T47D (cell line): ENCODE data around the gene CERS6.
A peak's percentile ranks its signal among the peaks of the same experiment; 100 is the strongest.

Experiments used
- DNase-seq, 2 experiments: peaks; one replicate each; pipeline versions ENCODE4 v3.0.0 to v3.0.0-alpha.2; 2011 to 2012; ENCODE audit warnings: low read depth in 1 of 2, low spot score in 1 of 2
- JUND ChIP-seq: IDR thresholded peaks from 2 replicates; pipeline ENCODE4 v1.6.1; 2012; ENCODE audit warnings: low read depth
- in situ Hi-C: cut with HindIII; loops from 2 replicates; pipeline ENCODE4 v1.10.0; 2016; ENCODE audit warnings: low sequenced_read_pairs, low pct_unique_long_range_greater_than_20kb

The CERS6 gene

DNA sequence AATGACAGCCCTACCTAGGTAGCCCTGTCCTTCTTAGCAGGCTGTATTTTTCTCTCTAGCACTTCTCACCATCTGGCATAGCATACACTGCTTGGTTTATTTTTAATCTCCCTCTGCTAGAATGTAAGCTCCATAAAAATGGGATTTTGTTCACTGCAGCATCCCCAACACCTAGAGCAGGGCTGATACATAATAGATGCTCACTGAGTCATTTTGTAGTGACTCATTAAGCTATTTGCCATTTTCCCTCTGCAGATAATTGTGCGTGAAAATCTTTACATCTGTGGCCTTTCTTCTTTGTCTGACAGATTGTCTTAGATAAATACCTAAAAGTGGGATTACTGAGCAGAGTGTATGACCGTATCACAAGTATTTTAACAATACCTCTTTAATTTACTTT lies 82.5 kb downstream of the CERS6 start:
- no peak for TF ChIP-seq JUND
- in situ Hi-C loops: no loop called here
- DNase-seq: no peak

GRCh38 chr2:168539945-168540344 lies 83.9 kb downstream of the CERS6 start:
- in situ Hi-C loops: no loop called here
- no peak for DNase-seq
- no peak for TF ChIP-seq JUND

DNA sequence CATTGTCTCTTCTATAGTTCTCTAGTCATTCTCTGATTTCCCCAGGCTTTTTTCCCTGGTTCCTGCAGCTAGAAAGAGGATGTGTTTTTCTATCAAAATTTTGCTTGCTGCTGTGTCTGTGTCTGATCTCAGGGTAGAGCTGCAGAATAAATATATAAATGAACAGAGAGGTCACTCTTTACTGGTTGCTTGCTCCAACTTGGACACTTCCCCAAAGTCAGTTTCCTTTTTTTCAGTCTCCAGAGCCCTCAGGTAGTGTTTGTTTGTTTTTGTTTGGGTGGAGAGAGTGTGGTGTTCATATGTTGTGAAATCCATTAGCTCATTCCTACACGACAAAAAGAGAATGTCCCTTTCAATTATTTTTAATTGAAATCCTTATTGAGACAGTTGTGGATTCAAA lies 85.8 kb downstream of the CERS6 start:
- DNase-seq: no peak
- no peak for TF ChIP-seq JUND
- in situ Hi-C loops: no loop called here

GRCh38 chr2:168543037-168543436 lies 87.0 kb downstream of the CERS6 start:
- in situ Hi-C loops: no loop called here
- DNase-seq: no peak
- TF ChIP-seq JUND: no peak

DNA sequence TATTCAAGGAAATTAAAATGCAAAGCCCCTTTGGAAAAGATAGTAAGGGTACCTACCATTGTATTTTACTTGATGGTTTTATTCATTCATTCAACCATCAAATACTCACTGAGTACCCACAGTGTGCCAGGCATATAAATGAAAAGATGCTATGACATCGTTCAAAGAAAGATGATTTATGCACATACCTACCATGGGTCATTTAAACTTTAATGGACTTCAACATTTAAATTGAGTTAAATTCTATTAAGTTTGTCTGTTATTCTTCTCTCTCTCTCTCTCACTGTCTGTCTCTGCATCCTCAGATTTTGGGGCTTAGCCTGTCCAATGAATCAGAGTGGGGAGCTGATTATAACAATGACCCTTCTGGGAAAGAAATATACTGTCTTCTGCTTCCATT lies 87.9 kb downstream of the CERS6 start:
- TF ChIP-seq JUND: no peak
- in situ Hi-C loops: no loop called here

DNA sequence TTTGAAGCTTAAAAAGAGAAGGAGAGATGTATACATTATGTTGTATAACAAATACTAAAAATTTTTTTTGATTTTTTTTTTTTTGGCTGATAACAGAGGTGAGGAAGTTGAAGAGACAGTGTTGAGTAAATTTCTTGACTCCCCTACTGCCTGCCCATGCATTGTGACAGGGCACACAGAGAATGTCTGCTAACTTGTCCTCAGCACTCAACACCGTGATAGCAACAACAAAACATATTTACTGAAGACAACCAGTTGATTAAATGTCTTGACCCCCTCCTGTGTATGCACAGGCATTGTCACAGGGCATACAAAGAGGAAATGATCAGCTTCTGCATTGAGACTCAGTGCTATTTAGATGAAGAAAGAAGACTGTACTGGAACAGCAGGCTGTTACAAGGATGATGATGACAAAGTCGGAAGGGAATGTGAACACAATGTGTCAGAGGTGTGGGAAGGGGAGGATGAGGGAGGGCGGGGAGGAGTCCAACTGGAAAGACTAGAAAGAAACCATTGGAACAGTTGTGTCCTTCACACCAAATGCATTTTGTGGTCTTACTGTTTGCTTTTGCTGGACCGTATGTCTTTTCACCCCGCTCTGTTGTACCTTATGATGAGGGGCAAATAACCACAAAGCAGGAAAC lies 89.5 kb downstream of the CERS6 start:
- in situ Hi-C loops: no loop called here
- TF ChIP-seq JUND: no peak
- peak; percentile 4 to 74 for DNase-seq

More for the DNA sequence above, 87.9 kb downstream of the CERS6 start:
- DNase-seq: no peak

- DNase-seq: no peak
- in situ Hi-C loops: no loop called here
- TF ChIP-seq JUND: no peak
Measured at GRCh38 chr2:168550670-168551069, 94.6 kb downstream of the CERS6 start.

DNA sequence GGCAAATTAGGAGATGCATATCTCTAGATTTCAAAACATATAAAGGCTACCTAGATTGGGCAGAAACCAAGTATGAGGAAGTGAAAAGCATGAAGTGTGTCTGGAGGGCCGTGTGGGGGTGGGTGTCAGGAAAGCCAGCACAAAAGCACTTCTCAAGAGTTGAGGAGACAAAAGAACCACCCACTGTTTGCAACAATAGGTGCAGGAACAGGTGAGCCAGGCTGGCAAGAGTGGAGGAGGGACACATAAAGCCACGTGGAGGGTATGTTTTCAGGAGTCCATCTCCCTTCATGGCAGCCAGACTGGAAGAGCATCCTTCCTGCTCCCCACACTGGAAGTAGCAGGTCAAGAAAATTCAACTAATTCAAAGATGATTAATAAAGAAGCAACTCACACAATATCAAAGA lies 96.4 kb downstream of the CERS6 start:
- no peak for TF ChIP-seq JUND
- no peak for DNase-seq
- in situ Hi-C loops: no loop called here

- in situ Hi-C loops: no loop called here
- DNase-seq: no peak
- TF ChIP-seq JUND: no peak
Measured at GRCh38 chr2:168555283-168555682, 99.2 kb downstream of the CERS6 start.

- in situ Hi-C loops: no loop called here
- peak in 1 of 2 experiments; percentile 15 for DNase-seq
- TF ChIP-seq JUND: no peak
Measured at GRCh38 chr2:168559187-168559586, 103.1 kb downstream of the CERS6 start.

DNA sequence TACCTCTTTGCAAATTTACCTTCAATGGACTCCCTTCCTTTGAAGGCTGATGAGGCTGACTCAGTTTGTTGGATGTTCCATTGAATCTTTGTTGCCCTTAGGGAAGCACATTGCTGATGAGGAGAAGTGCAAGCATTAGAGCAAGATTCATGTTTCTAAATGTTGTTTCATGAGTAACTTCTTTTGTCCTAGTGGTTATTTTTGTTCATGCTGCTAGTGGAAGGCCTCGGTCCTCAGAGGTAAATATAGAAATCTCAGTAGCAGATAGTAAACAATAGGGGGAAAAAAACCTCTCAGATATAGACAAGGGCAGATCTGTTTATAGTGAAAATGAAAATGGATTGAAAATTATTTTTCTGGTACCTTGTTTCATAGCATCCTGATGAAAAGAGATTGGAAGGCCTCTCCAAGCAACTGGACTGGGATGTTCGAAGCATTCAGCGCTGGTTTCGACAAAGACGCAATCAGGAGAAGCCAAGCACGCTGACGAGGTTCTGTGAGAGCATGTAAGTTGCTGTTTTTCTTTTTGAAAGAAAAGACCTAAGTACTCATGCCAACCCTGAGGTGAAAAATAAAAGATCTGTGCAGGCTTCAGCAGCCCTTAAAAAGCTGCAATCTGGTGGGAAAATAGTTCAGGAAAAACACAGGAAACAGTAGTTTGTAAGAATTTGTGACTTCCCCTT lies 104.9 kb downstream of the CERS6 start:
- in situ Hi-C loops: no loop called here

GRCh38 chr2:168561991-168562390 lies 105.9 kb downstream of the CERS6 start:
- no peak for DNase-seq
- in situ Hi-C loops: no loop called here
- no peak for TF ChIP-seq JUND

More for the DNA sequence above, 104.9 kb downstream of the CERS6 start:
- DNase-seq: no peak
- TF ChIP-seq JUND: no peak

DNA sequence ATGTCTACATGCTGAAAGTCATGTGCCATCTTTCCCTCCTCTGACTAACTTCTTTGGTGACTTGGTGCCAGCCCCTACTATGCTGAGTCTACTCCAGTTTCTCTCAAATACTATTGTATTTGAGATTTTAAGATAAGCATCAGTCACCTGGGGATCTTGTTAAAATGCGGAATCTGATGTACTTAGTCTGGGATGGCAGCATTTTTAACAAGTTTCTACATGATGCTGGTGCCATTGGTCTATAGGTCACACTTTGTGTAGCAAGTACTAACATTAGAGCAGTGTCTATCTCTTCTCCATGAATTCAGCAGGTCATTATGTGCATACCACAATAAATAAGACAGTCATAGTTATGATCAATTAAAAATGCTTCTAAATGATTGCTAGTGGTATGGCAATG lies 106.9 kb downstream of the CERS6 start:
- no peak for TF ChIP-seq JUND
- no peak for DNase-seq
- in situ Hi-C loops: no loop called here

- TF ChIP-seq JUND: no peak
- in situ Hi-C loops: no loop called here
- no peak for DNase-seq
Measured at GRCh38 chr2:168564641-168565040, 108.6 kb downstream of the CERS6 start.
